Activated naive CD4-positive, alpha-beta T cell treated with anti-CD3 and anti-CD28 coated beads, Interleukin-2, amount 50 U/mL, for 72 hours (primary cell): ENCODE measurements around the gene GSG1L2. TPM values are rescaled to one million over a fixed set of nuclear protein-coding genes. Genes with fewer than 3 reads are reported as not detected.
"Not testable (repeated sequence)": the region's sequence is repeated elsewhere in the genome, so short reads cannot be mapped to it uniquely, and the experiment has no call there.

Experiments used
- ATAC-seq, 2 donors: fragments of 150-1000 bp; cut with Tn5 transposase; 2 replicates each; pipeline ENCODE4 v1.10.0; 2021; ENCODE audit warnings: mild to moderate bottlenecking in 2 of 2, moderate library complexity in 2 of 2
- DNase-seq, 2 donors: peaks; one replicate each; pipeline ENCODE4 v3.0.0; 2021 to 2022; ENCODE audit warnings: low spot score in 2 of 2
- H3K27ac Mint-ChIP-seq, 2 donors: one replicate each; pipeline ENCODE4 v1.8.0; 2022; ENCODE audit warnings: mild to moderate bottlenecking in 2 of 2, mixed read lengths in 2 of 2
- H3K36me3 Mint-ChIP-seq, 2 donors: one replicate each; pipeline ENCODE4 v1.8.0; 2022; ENCODE audit warnings: mixed read lengths in 2 of 2
- H3K9me3 Mint-ChIP-seq, 2 donors: one replicate each; pipeline ENCODE4 v1.8.0; 2022; ENCODE audit warnings: mixed read lengths in 2 of 2
- total RNA-seq, 2 donors: library from RNA; stranded (reverse); gene quantifications; one replicate each; pipeline ENCODE4 v1.2.3, GENCODE V29; 2022

Gene GSG1L2
- total RNA-seq, 2 donors from 2014 or later, result not detected

DNA sequence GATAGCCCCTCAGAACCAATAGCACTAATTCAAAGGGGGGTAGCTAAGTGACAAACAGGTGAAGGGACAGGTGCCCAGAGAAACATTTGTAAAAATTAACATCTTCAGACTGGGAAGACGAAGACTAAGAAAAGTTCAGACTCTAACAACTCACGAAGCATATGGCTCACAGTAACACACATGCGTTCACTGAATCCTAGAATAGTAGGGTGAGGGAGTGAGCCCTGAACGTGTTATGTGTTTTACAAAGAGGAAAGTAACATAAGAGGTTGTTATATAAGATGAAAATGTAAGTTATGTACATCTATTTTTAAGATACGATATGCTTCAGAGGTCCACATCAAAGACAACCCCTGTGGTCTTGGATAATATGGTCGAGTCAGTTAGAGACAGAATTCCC, 15.2 kb downstream of the GSG1L2 start:
- Mint-ChIP-seq H3K36me3 (no peaks in the 10 kb centered on the region), H3K27ac (no peak overlapping the region), H3K9me3 (no peaks in the 10 kb centered on the region)
- DNase-seq, result no peak
- ATAC-seq, result no peak

DNA sequence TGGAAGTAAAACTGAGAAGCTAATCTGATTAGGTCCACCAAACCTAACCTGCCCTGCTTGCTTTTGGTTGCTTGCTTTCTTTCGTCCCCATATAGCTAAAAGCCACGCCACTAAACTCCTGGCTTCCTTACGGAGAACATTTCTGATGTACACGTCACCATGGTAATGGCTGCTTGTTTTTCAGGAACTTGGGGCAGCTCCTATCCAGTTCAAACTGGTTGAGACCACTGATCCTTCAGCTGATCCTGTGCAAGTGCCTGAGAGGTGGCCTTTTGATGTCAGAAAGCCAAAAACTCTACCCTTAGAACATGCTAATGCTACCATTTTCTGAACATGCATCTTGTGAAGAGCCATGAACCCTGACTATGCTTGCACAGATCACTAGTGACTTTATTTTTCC, 16.1 kb downstream of the GSG1L2 start:
- no peak for ATAC-seq
- Mint-ChIP-seq H3K9me3 (no peaks in the 10 kb centered on the region), H3K27ac (no peak overlapping the region), H3K36me3 (no peaks in the 10 kb centered on the region)
- DNase-seq, result no peak

DNA sequence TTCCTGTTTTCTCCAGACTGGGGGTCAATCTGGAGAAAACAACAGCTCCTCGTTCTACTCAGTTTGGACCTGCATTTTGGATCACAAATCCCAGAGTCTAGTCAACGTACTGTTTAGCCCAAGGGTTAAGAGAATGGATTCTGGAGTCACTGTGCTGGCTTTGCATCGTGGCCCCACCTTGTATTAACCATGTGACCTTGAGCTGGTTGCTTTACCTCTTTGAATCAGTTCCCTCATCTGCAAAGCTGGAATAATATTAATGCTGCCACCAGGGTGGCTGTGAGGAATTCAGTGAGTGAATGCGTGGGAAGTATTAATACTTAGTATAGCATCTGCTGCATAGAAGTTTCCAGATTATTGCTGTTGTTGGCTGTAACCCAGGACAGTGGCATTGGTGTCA, 19.2 kb downstream of the GSG1L2 start:
- DNase-seq, result no peak
- no peaks in the 10 kb centered on the region for H3K9me3 Mint-ChIP-seq
- H3K27ac Mint-ChIP-seq, result no peak overlapping the region
- no peak for ATAC-seq
- H3K36me3 Mint-ChIP-seq, result no peaks in the 10 kb centered on the region

DNA sequence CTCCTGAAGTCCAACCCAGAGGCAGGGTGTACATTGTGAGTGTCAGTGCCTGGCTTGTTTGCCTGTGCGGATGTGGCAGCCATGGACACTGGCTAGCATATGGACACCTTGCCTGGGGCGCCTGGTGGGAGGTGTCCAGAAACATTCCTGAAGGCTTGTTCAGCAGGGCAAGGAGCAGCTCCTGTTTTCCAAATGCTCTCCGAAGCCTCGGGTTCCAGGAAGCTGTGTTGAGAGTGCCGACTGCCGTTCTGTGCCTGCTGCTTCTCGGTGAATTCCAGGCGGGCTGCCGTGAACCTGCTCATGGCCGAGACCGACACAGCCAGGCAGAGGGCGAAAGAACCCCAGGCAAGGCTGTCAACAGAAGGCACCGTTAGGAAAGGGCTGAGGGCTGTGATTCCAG, 19.6 kb downstream of the GSG1L2 start:
- Mint-ChIP-seq H3K9me3 (no peaks in the 10 kb centered on the region), H3K27ac (no peak overlapping the region), H3K36me3 (no peaks in the 10 kb centered on the region)
- ATAC-seq (no peak), DNase-seq (no peak)

DNA sequence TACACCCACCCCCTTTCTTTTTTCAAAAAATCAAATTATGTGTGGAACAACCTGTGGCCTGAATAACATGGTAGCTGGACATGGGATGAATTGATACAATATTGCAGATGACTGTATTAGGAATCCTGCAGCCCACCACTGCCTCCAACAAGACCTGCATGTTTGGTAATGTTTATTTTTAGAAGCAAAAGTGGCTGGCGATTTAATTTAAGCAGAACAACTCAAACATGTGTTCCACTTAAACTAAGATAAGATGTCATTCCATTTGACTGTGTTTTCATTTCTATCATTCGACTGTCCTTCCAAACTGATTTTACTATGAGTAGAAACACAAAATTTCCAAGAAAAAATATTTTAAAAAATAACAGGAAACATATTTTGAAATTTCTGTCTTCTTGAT, 20.4 kb downstream of the GSG1L2 start:
- no peaks in the 10 kb centered on the region for H3K9me3 Mint-ChIP-seq
- DNase-seq, result no peak
- H3K27ac Mint-ChIP-seq, result no peak overlapping the region
- no peak for ATAC-seq
- no peaks in the 10 kb centered on the region for H3K36me3 Mint-ChIP-seq

DNA sequence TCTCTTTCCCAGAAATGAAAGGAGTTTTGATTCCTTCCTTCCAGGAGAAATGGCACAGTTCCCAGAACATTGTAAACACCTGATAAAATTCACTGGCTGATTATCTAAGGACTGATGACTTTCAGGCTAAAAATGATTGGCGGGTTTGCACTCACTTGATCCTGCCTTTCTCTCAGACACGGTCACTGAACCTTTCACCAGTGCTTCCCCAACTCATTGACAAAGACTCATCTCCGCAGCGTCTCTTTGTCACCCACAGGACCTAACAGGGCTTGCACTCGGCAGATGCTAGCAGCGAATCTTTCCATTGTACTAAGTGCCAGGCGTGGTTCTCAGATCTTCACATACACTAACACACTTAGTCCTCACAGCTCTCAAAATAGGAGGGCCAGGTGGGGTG, 23.2 kb downstream of the GSG1L2 start:
- Mint-ChIP-seq H3K9me3 (no peaks in the 10 kb centered on the region), H3K27ac (no peak overlapping the region), H3K36me3 (no peaks in the 10 kb centered on the region)
- DNase-seq (no peak), ATAC-seq (no peak)

DNA sequence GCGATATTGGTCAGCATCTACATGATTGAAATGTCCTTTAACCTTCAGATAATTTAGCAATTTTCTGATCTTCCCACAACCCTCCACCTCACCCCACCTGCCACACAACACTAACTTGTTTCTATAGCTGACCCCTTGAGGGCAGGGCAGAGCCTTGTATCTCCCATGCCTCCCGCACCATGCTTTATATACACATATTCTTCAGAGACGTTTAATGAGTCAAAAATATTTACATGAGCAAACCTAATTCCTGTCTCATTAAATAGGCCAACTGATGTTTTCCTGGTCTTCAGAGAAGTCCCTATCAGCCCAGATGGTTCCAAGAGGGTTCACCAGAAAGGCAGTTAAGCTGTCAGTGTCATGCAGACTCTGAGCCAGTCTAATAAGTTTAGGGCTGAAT, 23.9 kb downstream of the GSG1L2 start:
- ATAC-seq (no peak), DNase-seq (no peak)
- H3K27ac Mint-ChIP-seq, result no peak overlapping the region
- H3K9me3 Mint-ChIP-seq, result no peaks in the 10 kb centered on the region
- H3K36me3 Mint-ChIP-seq, result no peaks in the 10 kb centered on the region

DNA sequence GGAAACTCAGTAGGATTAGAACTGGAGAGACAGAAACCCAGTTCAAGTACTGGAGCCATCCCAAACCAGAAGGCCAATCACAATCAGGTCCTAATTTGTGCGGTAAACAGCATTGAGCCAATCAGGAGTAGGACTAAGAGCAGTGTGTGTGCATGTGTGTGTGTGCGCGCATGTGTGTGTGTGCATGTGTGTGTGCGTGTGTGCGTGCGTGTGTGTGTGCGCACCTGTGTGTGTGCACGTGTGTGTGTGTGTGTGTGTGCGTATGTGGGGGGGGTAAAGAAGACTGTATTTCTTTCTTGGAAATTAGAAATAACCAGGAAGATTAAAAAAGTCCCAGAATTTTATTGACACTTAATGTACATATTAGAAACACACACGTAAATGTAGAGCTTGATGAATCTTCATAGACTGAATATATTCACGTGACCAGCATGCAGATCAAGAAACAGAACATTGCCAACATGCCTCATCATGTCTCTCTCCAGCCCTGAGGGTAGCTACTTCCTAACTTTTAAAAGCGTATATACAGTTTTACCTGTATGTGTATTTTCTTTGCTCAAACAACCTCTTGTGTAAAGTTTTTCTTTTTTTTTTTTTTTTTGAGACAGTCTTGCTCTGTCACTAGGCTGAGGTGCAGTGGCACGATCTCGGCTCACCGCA, 29.6 kb downstream of the GSG1L2 start:
- Mint-ChIP-seq H3K36me3 (no peaks in the 10 kb centered on the region), H3K9me3 (no peaks in the 10 kb centered on the region), H3K27ac (no peak overlapping the region)
- no peak for ATAC-seq
- DNase-seq, result no peak

DNA sequence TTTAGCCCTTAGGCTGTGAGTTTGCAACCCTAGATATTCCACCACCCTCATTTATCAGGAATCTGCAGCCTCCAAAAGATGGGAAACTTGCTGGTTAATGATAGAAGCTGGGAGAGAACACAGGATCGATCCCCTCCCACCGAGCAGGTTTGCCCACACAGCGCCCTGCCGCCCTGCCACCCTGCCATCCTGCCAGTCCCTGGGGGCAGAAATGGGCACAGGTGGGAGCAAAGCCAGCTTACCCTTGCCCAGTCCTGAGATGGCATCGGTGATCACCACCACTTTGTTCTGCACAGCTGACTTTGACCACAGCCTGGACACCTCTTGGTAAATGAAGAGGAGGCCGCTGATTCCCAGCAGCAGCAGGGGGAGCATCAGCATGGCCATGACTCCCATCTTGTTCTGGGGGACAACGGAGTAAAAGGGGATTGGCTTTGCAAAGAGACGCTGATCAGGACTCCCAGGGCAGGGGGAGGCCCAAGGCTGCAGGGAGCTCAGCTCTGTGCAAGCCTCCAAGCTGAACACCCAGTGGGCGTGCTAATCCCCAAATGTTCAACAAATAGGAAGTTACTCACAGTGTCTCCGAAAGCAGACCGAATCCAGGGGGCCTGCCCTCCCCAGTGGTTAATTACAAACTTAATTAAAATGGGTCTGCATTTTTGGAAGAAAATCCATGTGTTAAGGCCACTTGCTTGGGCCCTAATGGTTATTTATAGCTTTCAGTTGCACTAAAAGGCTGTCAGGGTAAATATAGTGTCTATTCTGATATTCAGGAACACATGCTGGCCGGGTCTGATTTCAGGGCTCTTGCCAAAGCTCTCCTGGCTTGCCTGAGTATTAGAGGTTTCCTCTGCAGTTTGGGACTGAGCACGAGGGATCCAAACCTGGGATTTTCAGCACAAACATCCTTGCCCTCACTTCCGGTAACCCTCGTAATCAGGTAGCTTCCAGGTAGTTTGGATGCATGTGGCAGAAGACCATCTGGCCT, 30.7 kb downstream of the GSG1L2 start, which contains the start of gene DHRS7C:
DHRS7C (minus strand) TSS at position 704 of the 988 bp plus-strand sequence; CDS start at position 396, 308 bp downstream.
- H3K27ac Mint-ChIP-seq, result no peak within 1 kb of the TSS
- H3K9me3 Mint-ChIP-seq, result no peaks in the 10 kb centered on the region
- DNase-seq (no peak), ATAC-seq (no peak)
- H3K36me3 Mint-ChIP-seq, result no peaks in the 10 kb centered on the region

DNA sequence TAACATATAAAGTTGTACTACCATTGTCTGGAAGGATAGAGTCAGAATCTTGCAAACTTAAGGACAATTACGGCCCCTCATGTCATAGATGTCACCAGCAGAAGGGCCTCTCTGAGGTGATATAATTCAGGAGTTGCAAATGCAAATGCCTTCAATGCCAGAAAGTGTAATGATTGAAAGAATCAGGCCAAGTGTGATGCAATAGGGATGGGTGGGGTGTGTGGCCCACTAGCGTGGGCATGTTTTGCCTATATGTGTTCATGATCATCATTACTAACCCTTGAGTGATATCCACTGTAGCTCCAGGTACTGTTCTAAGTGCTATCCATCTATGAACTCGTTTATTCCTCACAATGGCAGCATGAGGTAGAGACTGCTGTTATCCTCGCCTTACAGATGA, 31.6 kb downstream of the GSG1L2 start:
- no peak overlapping the region for H3K27ac Mint-ChIP-seq
- H3K9me3 Mint-ChIP-seq, result no peaks in the 10 kb centered on the region
- no peaks in the 10 kb centered on the region for H3K36me3 Mint-ChIP-seq
- no peak for ATAC-seq
- no peak for DNase-seq

DNA sequence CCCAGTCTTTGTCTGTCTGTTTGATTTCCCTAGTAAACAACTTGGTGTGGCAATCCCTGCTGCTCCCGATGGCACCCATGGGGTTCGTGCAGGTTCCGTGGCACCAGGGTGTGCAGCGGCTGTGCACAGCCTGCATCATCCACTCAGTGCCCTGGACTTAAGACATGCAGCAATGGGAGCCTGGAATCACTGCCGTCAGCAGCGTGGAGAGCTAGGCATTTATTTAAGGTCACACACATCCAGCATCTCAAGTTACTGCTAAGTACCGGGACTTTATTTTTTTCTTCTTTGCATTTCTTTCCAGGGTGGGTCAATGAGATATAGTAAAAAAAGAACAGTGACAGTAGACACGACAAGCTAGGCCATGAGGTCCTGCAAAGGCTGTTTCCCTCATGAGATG, 33.3 kb downstream of the GSG1L2 start:
- Mint-ChIP-seq H3K36me3 (no peaks in the 10 kb centered on the region), H3K27ac (no peak overlapping the region), H3K9me3 (no peaks in the 10 kb centered on the region)
- no peak for ATAC-seq
- no peak for DNase-seq

DNA sequence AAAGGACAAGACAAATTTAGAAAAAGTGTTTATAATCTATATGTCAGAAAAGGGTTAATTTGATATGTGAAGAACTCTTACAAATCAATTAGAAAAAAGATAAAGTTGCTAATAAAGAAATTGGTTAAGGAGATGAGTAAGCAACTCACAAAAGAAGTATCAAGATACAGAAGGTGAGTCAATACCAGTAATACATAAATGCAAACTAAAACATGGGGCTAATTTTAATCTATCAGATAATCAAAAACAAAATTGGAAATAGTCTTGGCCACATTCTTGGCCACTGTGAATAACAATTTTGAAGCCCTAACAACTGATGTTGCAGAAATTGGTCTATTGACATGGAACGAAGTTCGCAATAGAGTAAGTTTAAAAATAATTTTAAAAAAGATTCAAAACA, 37.3 kb downstream of the GSG1L2 start:
- no peaks in the 10 kb centered on the region for H3K36me3 Mint-ChIP-seq
- no peak overlapping the region for H3K27ac Mint-ChIP-seq
- DNase-seq (no peak), ATAC-seq (no peak)
- no peaks in the 10 kb centered on the region for H3K9me3 Mint-ChIP-seq

DNA sequence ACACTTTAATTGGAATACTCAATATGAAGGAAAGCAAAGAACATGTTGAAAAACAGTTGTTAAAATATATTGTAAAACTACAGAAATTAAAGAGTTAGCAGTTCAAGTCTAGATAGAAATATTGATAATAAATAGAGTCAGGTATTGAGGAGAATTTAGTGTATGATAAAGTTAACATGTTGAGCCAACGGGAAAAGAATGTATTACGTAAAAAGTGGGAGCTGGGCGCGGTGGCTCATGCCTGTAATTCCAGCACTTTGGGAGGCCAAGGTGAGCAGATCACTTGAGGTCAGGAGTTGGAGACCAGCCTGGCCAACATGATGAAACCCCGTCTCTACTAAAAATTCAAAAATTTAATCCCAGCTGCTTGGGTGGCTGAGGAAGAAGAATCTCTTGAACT, 38.4 kb downstream of the GSG1L2 start:
- not testable (repeated sequence) for H3K27ac Mint-ChIP-seq, H3K9me3 Mint-ChIP-seq, H3K36me3 Mint-ChIP-seq, DNase-seq, ATAC-seq

DNA sequence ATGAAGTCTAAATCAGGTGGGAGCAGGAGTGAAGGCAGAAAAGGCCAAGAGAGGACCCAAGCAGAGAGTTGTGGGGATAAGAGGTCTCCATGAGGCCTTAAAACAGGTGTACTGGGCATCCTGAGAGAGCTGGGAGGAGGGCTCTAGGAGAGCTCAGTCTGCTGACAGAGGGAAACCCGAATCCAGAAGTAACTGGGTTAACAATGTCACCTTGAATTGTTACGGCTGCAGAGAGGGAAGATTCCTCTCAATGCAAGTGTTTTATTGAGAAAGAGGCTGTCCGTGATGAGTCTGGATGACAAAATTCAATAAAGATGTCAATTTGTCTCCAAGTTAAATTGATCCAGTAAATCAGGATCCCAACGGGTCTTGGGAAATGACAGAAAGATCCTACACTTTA, 38.8 kb downstream of the GSG1L2 start:
- Mint-ChIP-seq H3K9me3 (no peaks in the 10 kb centered on the region), H3K36me3 (no peaks in the 10 kb centered on the region), H3K27ac (no peak overlapping the region)
- DNase-seq, result no peak
- no peak for ATAC-seq

DNA sequence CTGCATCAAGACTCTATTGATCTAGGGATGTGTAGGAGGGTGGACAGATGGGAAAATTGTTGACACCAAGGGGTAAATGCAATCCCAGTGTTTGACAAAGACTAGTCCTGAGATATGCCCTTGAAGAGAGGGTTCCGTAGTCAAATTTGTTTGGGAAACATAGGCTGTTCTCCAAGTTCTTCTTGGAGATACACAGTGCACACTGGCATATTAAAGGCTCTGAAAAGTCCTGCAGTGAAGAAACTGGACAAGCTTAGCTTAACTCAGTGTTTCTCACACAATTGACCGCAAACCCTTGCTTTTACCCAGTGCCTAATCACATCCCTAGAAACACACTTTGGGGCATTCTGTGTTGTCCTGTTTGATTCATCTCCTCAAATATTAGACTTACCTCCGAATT, 41.3 kb downstream of the GSG1L2 start:
- peaks cover 0 to 2% of the 10 kb centered on the region in 2 donors for H3K9me3 Mint-ChIP-seq
- no peaks in the 10 kb centered on the region for H3K36me3 Mint-ChIP-seq
- no peak for DNase-seq
- no peak for ATAC-seq
- no peak overlapping the region for H3K27ac Mint-ChIP-seq

DNA sequence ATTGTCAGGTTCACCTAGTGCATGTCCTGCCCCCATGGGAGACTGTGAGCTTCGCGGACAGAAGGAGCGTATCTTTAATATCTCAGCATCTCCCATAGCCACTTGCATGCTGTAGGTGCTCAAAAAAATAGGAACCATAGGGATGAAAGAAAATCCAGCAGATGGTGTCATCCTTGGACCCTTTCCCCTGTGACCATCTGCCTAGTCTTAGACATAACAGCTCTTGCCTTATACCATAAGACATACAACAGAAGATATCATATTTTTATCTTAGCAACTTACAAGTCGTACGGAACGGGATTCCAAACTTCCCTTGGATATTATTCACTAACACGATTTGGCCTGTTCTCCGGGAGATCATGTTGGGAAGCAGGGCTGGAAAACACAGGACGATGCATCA, 45.0 kb downstream of the GSG1L2 start:
- ATAC-seq (no peak), DNase-seq (no peak)
- Mint-ChIP-seq H3K9me3 (peaks cover 0 to 5% of the 10 kb centered on the region in 2 donors), H3K36me3 (no peaks in the 10 kb centered on the region), H3K27ac (no peak overlapping the region)

DNA sequence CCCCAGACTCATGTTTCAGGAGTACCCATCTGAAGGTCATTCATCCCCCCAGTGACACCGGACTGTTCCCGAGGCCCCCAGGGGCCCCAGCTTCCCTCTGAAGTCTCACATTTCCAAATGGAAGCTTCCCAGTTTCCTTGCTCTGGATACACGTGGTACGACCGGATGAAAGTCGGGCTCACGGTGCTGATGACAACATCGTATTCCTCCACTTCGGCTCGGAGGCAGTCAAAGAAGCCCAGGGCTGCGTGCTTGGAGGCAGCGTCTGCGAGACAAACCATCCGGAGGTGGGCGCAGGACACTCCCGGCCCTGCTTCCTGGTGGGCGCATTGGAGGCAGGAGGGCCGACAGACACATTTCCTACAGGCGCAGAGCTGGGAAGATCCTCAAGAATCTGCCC, 49.2 kb downstream of the GSG1L2 start:
- ATAC-seq (no peak), DNase-seq (no peak)
- Mint-ChIP-seq H3K27ac (no peak overlapping the region), H3K36me3 (no peaks in the 10 kb centered on the region), H3K9me3 (peaks cover 0 to 5% of the 10 kb centered on the region in 2 donors)

DNA sequence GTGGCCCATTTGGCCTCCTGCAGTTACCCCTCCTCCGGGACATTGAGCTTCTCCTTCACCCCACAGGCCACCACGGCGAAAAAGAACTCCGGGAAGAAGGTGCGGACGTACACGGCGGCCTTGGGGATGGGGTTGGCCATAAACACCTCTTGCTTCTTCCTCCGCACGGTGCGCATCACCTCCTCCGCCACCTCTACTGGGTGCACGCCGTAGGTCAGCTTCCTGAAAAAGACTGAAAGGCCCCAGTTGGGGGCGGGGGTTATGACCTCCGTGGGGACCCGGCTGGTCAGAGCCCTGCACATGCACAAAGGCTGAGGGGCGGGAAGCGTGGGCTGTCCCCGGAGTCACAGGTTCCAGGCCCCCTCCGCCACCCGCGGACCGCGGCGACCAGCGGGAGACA, 50.4 kb downstream of the GSG1L2 start:
- DNase-seq, result no peak
- Mint-ChIP-seq H3K36me3 (no peaks in the 10 kb centered on the region), H3K9me3 (peaks cover 0 to 5% of the 10 kb centered on the region in 2 donors), H3K27ac (no peak overlapping the region)
- ATAC-seq, result no peak
